Activated CD8-positive, alpha-beta memory T cell treated with anti-CD3 and anti-CD28 coated beads, Interleukin-2, amount 50 U/mL, for 1 hour (primary cell): ENCODE measurements around the gene LHPP.
"Not testable (repeated sequence)": the region's sequence is repeated elsewhere in the genome, so short reads cannot be mapped to it uniquely, and the experiment has no call there.

Source experiments
- DNase-seq: peaks from one replicate; pipeline ENCODE4 v3.0.0-alpha.2; 2020; ENCODE audit errors: extremely low read depth

Gene LHPP

GRCh38 chr10:124570646-124571045 is 109.0 kb downstream of the LHPP start:
- no peak for DNase-seq

GRCh38 chr10:124572751-124573150 is 111.1 kb downstream of the LHPP start:
- no peak for DNase-seq

- DNase-seq: no peak
Observed at GRCh38 chr10:124573726-124574455, 112.3 kb downstream of the LHPP start.

- no peak for DNase-seq
Observed at GRCh38 chr10:124574456-124575070, 112.9 kb downstream of the LHPP start.

GRCh38 chr10:124575107-124576035 is 113.7 kb downstream of the LHPP start:
- DNase-seq: no peak

GRCh38 chr10:124576526-124577420 is 115.2 kb downstream of the LHPP start:
- no peak for DNase-seq

GRCh38 chr10:124577651-124578050 is 116.0 kb downstream of the LHPP start:
- no peak for DNase-seq

GRCh38 chr10:124578231-124579010 is 116.8 kb downstream of the LHPP start:
- no peak for DNase-seq

GRCh38 chr10:124579011-124579399 is 117.4 kb downstream of the LHPP start:
- no peak for DNase-seq

- DNase-seq: no peak
Observed at GRCh38 chr10:124586142-124586541, 124.5 kb downstream of the LHPP start.

- DNase-seq: no peak
Observed at GRCh38 chr10:124587811-124588211, 126.2 kb downstream of the LHPP start.

- not testable (repeated sequence) for DNase-seq
Observed at GRCh38 chr10:124588341-124588735, 126.7 kb downstream of the LHPP start.

GRCh38 chr10:124588736-124589490 is 127.3 kb downstream of the LHPP start:
- DNase-seq: no peak

GRCh38 chr10:124589491-124590041 is 127.9 kb downstream of the LHPP start:
- no peak for DNase-seq

- DNase-seq: no peak
Observed at GRCh38 chr10:124590216-124591122, 128.8 kb downstream of the LHPP start.

GRCh38 chr10:124591123-124591495 is 129.5 kb downstream of the LHPP start:
- no peak for DNase-seq

- no peak for DNase-seq
Observed at GRCh38 chr10:124592101-124592500, 130.5 kb downstream of the LHPP start.

GRCh38 chr10:124592736-124593430 is 131.3 kb downstream of the LHPP start:
- no peak for DNase-seq
